GM18858 (cell line): ENCODE measurements around the gene TSPYL2.

Experiments
- ATAC-seq: cut with Tn5 transposase; IDR thresholded peaks from one replicate; pipeline ENCODE4 v1.9.1; 2021; ENCODE audit not compliant: unreplicated experiment

Gene TSPYL2

DNA sequence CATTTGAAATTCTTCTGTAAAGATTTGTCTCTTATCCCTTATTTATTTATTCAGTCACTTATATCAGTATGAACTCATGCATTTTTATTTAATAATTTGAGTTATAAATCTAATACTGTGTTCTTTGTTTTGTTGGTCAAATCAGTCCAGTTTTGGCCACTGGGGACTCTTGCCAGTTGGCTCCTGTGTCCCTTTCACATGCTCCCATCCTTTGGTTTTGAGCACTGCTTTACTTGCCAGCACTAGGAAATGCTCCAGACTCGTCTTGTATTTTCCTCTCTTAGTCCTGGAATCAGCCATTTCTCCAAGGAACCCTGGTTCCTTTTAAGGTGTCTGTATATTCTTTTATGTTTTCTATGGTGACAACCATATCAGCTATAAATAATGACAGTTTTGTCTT is 39.8 kb downstream of the TSPYL2 start:
- no peak for ATAC-seq

DNA sequence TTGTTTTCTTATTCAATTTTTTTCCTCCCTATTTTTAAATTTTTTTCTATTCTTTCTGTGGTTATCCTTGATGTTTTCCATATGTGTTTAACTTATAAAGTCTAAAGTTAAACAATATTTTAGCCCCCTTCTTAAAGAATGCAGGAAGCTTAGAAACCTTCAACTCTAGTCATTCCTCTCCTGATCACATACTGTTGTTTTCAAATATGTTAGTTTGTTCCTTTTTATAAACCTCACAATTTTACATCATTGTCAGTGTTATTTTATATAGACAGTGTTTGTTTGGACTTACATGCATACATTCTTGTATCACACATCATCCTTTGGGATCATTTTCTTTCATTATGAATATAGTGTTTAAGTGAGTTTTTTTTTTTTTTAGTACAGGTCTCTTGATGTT is 43.3 kb downstream of the TSPYL2 start:
- no peak for ATAC-seq

DNA sequence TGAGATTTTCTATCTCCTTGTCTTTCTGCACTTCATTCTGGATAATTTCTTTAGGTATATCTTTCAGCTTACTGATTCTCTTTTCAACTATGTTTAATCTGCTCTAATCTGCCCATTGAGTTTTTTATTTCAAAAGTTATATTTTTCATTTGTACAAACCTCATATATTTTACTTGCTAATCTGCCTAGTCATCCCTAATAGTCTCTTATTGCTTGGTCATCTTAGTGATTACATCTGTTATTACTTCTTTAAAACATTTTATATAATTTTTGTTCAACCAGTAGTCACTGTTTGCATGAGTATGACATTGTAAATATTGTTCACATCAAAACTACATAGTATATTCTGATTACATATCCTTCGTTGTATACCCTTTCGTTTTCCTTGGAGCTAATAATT is 44.2 kb downstream of the TSPYL2 start:
- ATAC-seq = no peak

DNA sequence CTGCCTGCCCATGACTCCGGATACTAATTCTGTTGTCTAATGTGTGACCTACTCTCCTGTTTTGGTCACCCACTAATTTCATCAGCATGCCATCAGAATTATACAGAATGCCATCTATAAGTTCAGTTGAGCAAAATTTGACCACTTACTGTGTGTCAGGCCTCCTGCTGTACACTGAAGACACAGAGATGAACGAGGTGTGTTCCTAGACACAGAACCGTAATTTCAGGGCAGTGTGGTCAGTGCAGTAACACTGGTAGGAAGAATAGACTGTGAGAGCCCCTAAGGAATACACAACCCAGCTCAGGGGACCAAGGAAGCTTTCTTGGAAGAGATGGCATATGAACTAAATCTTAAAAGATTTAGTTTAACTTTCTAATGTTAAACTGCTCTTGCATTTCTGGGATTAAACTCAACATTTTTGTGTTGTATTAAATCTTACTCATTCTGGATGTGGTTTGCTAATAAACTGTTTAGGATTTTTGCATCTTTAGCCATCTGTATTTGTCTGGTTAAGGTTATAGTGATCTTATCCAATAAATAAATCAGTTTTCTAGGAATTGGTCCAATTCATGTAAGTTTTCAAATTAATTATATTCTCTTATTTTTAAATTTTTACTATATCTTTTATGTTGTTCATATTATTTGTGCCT is 46.1 kb downstream of the TSPYL2 start:
- no peak for ATAC-seq

DNA sequence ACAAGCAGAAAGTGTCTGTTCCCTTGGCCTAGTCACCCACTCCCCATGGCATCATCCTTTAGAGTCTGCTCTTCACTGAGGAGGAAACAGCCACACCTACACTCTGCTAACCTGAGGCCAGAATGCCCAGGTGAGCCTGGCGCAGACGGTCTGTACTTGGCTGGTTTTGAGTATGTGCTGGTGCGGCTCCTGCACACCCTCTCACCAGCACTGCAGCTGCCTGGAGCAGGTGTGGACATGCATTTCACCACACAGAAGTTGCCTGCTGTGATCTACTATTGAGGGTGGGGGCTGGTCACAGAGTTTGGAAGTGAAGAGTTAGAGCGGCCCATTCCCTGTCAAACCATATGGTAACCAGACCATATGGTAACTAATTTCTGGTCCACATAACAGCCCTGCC is 51.2 kb downstream of the TSPYL2 start:
- ATAC-seq = no peak

DNA sequence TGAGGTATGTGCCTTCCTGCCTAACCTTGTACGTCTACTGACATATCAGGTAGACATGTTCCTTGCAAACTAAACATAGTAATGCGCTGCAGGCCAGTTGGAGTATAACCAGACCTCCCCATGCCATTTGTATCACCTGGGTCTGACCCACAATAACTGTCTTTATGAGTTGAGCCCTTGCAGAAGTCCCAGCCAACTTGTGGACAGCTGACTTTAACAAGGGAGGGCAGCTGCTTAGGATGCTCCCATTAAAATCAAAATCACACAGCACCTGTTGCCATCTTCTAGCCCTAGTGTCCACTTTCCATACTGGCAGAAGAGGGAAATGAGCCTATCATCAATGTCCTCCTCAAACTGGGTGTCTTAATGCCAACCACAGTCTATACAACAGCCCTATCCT is 53.4 kb downstream of the TSPYL2 start:
- ATAC-seq = no peak
